SK-N-MC (cell line): ENCODE measurements around the gene VPS72.

Experiments used
- EZH2 ChIP-seq: fragments of 200-600 bp; sonication (generic); IDR thresholded peaks from one replicate; pipeline ENCODE4 v1.6.1; 2017; ENCODE audit warnings: antibody characterized with exemption
- FOXP2 ChIP-seq: optimal IDR thresholded peaks from 2 replicates; pipeline ENCODE3; 2011; ENCODE audit warnings: mild to moderate bottlenecking, moderate library complexity; ENCODE audit not compliant: insufficient read depth; ENCODE audit errors: extremely low read length, control extremely low read depth
- POLR2AphosphoS5 ChIP-seq: IDR thresholded peaks from 2 replicates; pipeline ENCODE4 v1.6.1; 2012; ENCODE audit warnings: mild to moderate bottlenecking, low read depth, low read length, borderline replicate concordance

DNA sequence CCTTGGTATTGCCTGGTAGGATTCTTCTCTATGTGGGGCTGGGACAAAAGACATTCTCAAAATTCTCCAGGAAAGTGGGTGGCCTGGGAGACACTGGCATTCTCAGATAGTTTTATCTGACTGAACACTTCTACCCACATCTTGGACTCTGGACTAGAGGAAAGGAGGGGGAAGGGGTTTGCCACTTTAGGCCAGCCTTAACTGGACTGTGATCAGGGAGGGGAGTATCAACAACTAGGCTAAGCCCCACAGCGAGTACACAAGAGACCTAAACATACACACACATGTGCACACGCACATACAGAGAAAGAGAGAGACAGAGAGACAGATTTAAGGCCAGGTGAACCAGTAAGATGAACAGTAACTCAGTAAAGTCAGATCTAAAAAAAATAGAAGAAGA, 42.3 kb downstream of the VPS72 start:
- TF ChIP-seq EZH2 (no peak), POLR2AphosphoS5 (no peak), FOXP2 (no peak)
